SK-N-SH treated with all-trans-retinoic acid at 6 μM for 48 hours (cell line): ENCODE data around the gene POLR2B.

Source experiments
- ATAC-seq: fragments of 200-7000 bp; cut with Tn5 transposase; 3 replicates; pipeline ENCODE4 v1.9.1; 2020; ENCODE audit warnings: mild to moderate bottlenecking, moderate library complexity
- ARNTL ChIP-seq: fragments of 450-650 bp; formaldehyde crosslinking; IDR thresholded peaks from 2 replicates; pipeline ENCODE4 v1.5.0; 2020; ENCODE audit warnings: low read depth, mild to moderate bottlenecking, moderate library complexity, borderline replicate concordance
- BACH2 ChIP-seq: fragments of 250-450 bp; sonication (Bioruptor Pico); IDR thresholded peaks from 2 replicates; pipeline ENCODE4 v1.9.0; 2021; ENCODE audit warnings: mild to moderate bottlenecking, borderline replicate concordance
- CSDC2 ChIP-seq: fragments of 250-450 bp; sonication (Bioruptor Pico); IDR thresholded peaks from 2 replicates; pipeline ENCODE4 v1.5.0; 2020; ENCODE audit warnings: mild to moderate bottlenecking, moderate library complexity
- ESRRG ChIP-seq: fragments of 250-450 bp; sonication (Bioruptor Pico); IDR thresholded peaks from 2 replicates; pipeline ENCODE4 v1.6.1; 2021; ENCODE audit warnings: mild to moderate bottlenecking
- GLIS3 ChIP-seq: fragments of 250-450 bp; sonication (Bioruptor Pico); IDR thresholded peaks from 2 replicates; pipeline ENCODE4 v1.5.0; 2020; ENCODE audit warnings: mild to moderate bottlenecking, moderate library complexity
- ISL1 ChIP-seq: fragments of 250-450 bp; sonication (Bioruptor Pico); IDR thresholded peaks from 2 replicates; pipeline ENCODE4 v2.1.2; 2022; ENCODE audit warnings: mild to moderate bottlenecking, moderate library complexity
- OSR1 ChIP-seq: fragments of 250-450 bp; sonication (Bioruptor Pico); IDR thresholded peaks from 2 replicates; pipeline ENCODE4 v1.8.0; 2022; ENCODE audit warnings: moderate library complexity, mild to moderate bottlenecking, inconsistent platforms
- RARB ChIP-seq: fragments of 250-450 bp; sonication (Bioruptor Pico); IDR thresholded peaks from 2 replicates; pipeline ENCODE4 v1.8.0; 2021; ENCODE audit warnings: mild to moderate bottlenecking, moderate library complexity
- SNAI2 ChIP-seq: fragments of 250-450 bp; sonication (Bioruptor Pico); IDR thresholded peaks from 2 replicates; pipeline ENCODE4 v1.5.0; 2020; ENCODE audit warnings: mild to moderate bottlenecking, moderate library complexity
- TCF4 ChIP-seq: fragments of 250-450 bp; sonication (Bioruptor Pico); IDR thresholded peaks from 2 replicates; pipeline ENCODE4 v1.8.0; 2021; ENCODE audit warnings: mild to moderate bottlenecking, moderate library complexity, borderline replicate concordance
- TOX ChIP-seq: fragments of 250-450 bp; sonication (Bioruptor Pico); IDR thresholded peaks from 2 replicates; pipeline ENCODE4 v1.8.0; 2021; ENCODE audit warnings: mild to moderate bottlenecking, moderate library complexity, borderline replicate concordance
- ZC3H10 ChIP-seq: fragments of 250-450 bp; sonication (Bioruptor Pico); IDR thresholded peaks from 2 replicates; pipeline ENCODE4 v1.5.1; 2021; ENCODE audit warnings: mild to moderate bottlenecking, moderate library complexity
- ZFP3 ChIP-seq: fragments of 250-450 bp; sonication (Bioruptor Pico); IDR thresholded peaks from 2 replicates; pipeline ENCODE4 v1.5.0; 2020; ENCODE audit warnings: mild to moderate bottlenecking, moderate library complexity
- ZNF565 ChIP-seq: fragments of 450-650 bp; formaldehyde crosslinking; conservative IDR thresholded peaks from 2 replicates; pipeline ENCODE4 v1.5.0; 2020; ENCODE audit warnings: low read depth, mild to moderate bottlenecking, moderate library complexity
- ZNF70 ChIP-seq: fragments of 450-650 bp; formaldehyde crosslinking; IDR thresholded peaks from 2 replicates; pipeline ENCODE4 v1.5.0; 2020; ENCODE audit warnings: mild to moderate bottlenecking, moderate library complexity
- ZNF8 ChIP-seq: fragments of 450-650 bp; formaldehyde crosslinking; IDR thresholded peaks from 2 replicates; pipeline ENCODE4 v1.5.0; 2020; ENCODE audit warnings: mild to moderate bottlenecking, moderate library complexity
- TF ChIP-seq, protein P1 (sequence below): fragments of 250-450 bp; sonication (Bioruptor Pico); IDR thresholded peaks from 2 replicates; pipeline ENCODE4 v1.5.0; 2020; ENCODE audit warnings: mild to moderate bottlenecking, moderate library complexity
- TF ChIP-seq, protein P2 (sequence below): fragments of 250-450 bp; sonication (Bioruptor Pico); IDR thresholded peaks from 2 replicates; pipeline ENCODE4 v1.8.0; 2020; ENCODE audit warnings: mild to moderate bottlenecking, moderate library complexity, borderline replicate concordance
- TF ChIP-seq, protein P3 (sequence below): fragments of 250-450 bp; sonication (Bioruptor Pico); IDR thresholded peaks from 2 replicates; pipeline ENCODE4 v1.8.0; 2021; ENCODE audit warnings: low read depth, mild to moderate bottlenecking, moderate library complexity, borderline replicate concordance

POLR2B gene

DNA sequence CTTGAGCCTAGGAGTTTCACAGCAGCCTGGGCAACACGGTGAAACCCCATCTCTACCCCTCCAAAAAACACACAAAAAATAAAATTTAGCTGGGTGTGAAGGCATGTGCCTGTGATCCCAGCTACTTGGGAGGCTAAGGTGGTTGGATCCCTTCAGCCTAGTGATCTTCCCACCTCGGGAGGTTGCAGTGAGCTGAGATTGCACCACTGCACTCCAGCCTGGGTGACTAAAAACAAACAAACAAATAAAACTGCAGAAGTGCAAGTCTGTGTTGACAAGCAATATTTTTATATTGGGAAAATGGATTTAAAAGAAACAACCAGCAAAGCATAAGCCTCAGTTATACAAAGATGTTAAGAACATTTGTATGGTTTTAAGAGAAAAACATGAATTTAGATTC, 85.4 kb downstream of the POLR2B start (continued):
- TF ChIP-seq ZC3H10 (CRISPR knock-in tag) (no peak), RARB (CRISPR knock-in tag) (no peak), ZNF8 (no peak), ISL1 (CRISPR knock-in tag) (no peak), CSDC2 (CRISPR knock-in tag) (no peak), BACH2 (no peak), ZNF565 (CRISPR knock-in tag) (no peak)
- TF ChIP-seq, protein P1, sequence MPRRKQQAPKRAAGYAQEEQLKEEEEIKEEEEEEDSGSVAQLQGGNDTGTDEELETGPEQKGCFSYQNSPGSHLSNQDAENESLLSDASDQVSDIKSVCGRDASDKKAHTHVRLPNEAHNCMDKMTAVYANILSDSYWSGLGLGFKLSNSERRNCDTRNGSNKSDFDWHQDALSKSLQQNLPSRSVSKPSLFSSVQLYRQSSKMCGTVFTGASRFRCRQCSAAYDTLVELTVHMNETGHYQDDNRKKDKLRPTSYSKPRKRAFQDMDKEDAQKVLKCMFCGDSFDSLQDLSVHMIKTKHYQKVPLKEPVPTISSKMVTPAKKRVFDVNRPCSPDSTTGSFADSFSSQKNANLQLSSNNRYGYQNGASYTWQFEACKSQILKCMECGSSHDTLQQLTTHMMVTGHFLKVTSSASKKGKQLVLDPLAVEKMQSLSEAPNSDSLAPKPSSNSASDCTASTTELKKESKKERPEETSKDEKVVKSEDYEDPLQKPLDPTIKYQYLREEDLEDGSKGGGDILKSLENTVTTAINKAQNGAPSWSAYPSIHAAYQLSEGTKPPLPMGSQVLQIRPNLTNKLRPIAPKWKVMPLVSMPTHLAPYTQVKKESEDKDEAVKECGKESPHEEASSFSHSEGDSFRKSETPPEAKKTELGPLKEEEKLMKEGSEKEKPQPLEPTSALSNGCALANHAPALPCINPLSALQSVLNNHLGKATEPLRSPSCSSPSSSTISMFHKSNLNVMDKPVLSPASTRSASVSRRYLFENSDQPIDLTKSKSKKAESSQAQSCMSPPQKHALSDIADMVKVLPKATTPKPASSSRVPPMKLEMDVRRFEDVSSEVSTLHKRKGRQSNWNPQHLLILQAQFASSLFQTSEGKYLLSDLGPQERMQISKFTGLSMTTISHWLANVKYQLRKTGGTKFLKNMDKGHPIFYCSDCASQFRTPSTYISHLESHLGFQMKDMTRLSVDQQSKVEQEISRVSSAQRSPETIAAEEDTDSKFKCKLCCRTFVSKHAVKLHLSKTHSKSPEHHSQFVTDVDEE (CRISPR knock-in tag): no peak

GRCh38 chr4:57064811-57065711, 86.4 kb downstream of the POLR2B start:
- no peak for TF ChIP-seq ESRRG (CRISPR knock-in tag)
- TF ChIP-seq TCF4 (CRISPR knock-in tag): peak; percentile 36; the same call in 1 of the 2 replicates
- TF ChIP-seq ISL1 (CRISPR knock-in tag): 0 out of 2 replicates have a peak, but pooled peaks have one; percentile 42
- TF ChIP-seq, protein P1 (CRISPR knock-in tag): peak; percentile 30; the same call in 1 of the 2 replicates
- TF ChIP-seq ZC3H10 (CRISPR knock-in tag): no peak
- TF ChIP-seq OSR1 (CRISPR knock-in tag): no peak
- ATAC-seq: peak; percentile 80

GRCh38 chr4:57065730-57066482, 87.2 kb downstream of the POLR2B start:
- no peak for TF ChIP-seq ZFP3 (CRISPR knock-in tag)
- TF ChIP-seq ARNTL: no peak
- TF ChIP-seq TOX (CRISPR knock-in tag): no peak
- TF ChIP-seq ZNF565 (CRISPR knock-in tag): no peak
- no peak for TF ChIP-seq ESRRG (CRISPR knock-in tag)
- TF ChIP-seq BACH2: no peak
- TF ChIP-seq, protein P2, sequence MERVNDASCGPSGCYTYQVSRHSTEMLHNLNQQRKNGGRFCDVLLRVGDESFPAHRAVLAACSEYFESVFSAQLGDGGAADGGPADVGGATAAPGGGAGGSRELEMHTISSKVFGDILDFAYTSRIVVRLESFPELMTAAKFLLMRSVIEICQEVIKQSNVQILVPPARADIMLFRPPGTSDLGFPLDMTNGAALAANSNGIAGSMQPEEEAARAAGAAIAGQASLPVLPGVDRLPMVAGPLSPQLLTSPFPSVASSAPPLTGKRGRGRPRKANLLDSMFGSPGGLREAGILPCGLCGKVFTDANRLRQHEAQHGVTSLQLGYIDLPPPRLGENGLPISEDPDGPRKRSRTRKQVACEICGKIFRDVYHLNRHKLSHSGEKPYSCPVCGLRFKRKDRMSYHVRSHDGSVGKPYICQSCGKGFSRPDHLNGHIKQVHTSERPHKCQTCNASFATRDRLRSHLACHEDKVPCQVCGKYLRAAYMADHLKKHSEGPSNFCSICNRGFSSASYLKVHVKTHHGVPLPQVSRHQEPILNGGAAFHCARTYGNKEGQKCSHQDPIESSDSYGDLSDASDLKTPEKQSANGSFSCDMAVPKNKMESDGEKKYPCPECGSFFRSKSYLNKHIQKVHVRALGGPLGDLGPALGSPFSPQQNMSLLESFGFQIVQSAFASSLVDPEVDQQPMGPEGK (CRISPR knock-in tag): no peak
- TF ChIP-seq RARB (CRISPR knock-in tag): no peak
- TF ChIP-seq TCF4 (CRISPR knock-in tag): no peak
- TF ChIP-seq ISL1 (CRISPR knock-in tag): no peak
- TF ChIP-seq, all 23 proteins: peak for 0
- ATAC-seq: no peak

DNA sequence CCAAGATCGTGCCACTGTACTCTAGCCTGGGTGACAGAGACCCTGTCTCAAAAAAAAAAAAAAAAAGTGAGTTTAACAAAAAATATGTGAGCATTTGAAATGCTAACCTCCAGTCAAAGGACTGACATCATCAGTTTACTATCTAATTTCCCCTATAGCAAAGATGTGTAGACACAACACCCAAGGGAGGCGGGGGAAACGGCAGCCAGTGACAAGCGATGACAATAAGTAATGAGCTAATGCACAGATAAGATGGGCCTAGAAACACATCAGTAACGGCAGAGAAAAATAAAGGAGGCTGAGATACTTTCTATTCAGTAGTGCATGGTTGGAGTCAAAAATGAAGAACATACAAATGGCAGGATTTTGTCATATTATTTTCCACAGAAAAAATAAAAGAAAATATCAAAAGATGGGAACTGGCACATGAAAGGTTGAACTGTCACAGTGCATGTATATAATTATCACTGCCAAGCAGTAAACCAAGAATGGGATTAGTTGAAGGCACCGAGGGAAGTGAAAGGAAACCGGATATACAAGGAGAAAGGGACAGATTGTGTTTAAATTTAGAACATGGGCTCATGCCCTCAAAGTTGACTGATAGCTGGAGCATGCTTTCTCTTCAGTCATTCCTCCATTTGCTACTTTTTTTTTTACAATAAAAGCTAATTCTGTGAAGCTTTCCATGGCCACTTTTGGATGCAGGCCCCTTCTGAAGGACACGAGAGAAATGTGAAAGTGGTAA, 89.7 kb downstream of the POLR2B start:
- no peak for ATAC-seq
- TF ChIP-seq ZC3H10 (CRISPR knock-in tag): no peak
- TF ChIP-seq ZNF70: no peak
- no peak for TF ChIP-seq ZNF8
- TF ChIP-seq CSDC2 (CRISPR knock-in tag): no peak
- TF ChIP-seq, protein P3, sequence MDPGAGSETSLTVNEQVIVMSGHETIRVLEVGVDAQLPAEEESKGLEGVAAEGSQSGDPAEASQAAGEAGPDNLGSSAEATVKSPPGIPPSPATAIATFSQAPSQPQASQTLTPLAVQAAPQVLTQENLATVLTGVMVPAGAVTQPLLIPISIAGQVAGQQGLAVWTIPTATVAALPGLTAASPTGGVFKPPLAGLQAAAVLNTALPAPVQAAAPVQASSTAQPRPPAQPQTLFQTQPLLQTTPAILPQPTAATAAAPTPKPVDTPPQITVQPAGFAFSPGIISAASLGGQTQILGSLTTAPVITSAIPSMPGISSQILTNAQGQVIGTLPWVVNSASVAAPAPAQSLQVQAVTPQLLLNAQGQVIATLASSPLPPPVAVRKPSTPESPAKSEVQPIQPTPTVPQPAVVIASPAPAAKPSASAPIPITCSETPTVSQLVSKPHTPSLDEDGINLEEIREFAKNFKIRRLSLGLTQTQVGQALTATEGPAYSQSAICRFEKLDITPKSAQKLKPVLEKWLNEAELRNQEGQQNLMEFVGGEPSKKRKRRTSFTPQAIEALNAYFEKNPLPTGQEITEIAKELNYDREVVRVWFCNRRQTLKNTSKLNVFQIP (CRISPR knock-in tag): no peak
- no peak for TF ChIP-seq TCF4 (CRISPR knock-in tag)
- TF ChIP-seq SNAI2 (CRISPR knock-in tag): no peak
- TF ChIP-seq ISL1 (CRISPR knock-in tag): no peak
- TF ChIP-seq GLIS3 (CRISPR knock-in tag): no peak
- TF ChIP-seq, all 23 proteins: peak for 0
